PFSK-1 (cell line): Measurements from ENCODE around the gene PHAF1.

ENCODE experiments used
- FOXP2 ChIP-seq: optimal IDR thresholded peaks from 2 replicates; pipeline ENCODE3; 2011; ENCODE audit warnings: borderline replicate concordance, control low read depth, inconsistent platforms; ENCODE audit not compliant: insufficient read depth; ENCODE audit errors: extremely low read length, extremely low read depth
- TAF1 ChIP-seq: IDR thresholded peaks from 2 replicates; pipeline ENCODE4 v1.6.1; 2012; ENCODE audit warnings: low read length, control low read depth, borderline replicate concordance; ENCODE audit not compliant: insufficient read depth

DNA sequence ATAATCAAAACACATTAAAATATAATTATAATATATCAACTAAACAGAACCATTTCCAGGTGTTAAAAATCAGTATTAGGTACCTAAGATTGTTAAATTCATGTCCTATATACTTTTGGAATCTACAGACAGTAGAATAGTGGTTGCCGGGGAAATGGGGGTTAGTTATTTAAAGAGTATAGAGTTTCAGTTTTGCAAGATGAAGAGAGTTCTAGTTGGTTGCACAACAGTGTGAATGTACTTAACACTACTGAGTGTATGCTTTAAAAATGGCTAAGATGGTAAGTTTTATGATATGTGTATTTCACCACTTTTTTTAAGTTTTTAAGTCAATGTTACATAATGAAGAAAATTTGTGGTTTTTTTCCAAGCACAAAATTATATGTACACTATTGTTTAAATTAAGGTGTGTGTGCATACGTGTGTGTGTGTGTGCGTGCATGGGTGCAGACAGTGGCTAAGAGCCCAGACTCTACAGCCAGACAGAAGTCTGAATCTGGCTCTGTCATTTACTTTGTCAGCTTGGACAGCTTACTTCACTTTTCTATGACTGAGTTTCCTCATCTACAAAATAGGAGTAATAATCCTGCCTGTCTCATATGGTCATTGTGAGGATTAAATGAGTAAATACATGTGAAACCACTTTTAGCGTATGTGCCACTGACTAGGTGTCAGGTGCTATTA, 25.3 kb upstream of the PHAF1 start:
- TF ChIP-seq TAF1 (no peak), FOXP2 (no peak)
